Measurements from ENCODE around the gene ZC3H10.

- TF ChIP-seq POLR2A (IDR thresholded peaks at IDR 0.05) (no peak), EP300 (IDR thresholded peaks at IDR 0.05) (no peak), CTCF (IDR thresholded peaks at IDR 0.05) (no peak), POLR2AphosphoS5 (IDR thresholded peaks at IDR 0.05) (no peak)
Observed at GRCh38 chr12:56114084-56114483, 4.0 kb upstream of the ZC3H10 start.

Measured in upper lobe of left lung (tissue), 4 donors.